ENCODE measurements around the gene SELENOV.

SELENOV gene

DNA sequence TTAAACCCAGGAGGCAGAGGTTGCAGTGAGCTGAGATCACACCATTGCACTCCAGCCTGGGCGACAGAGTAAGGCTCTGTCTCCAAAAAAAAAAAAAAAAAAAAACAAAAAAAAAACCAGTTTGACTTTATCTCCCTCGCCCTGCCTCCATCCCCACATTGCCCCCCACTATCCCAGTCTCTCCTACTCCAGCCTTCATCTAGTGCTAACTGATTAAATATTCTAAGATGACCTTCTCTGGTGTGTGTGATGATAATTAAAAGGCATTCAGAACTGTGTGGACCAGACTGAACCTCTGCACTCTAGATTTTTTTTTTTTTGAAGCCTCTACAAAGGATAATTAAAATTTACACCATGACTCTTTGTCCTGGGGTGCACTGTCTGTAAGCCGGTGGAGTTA is 22.2 kb upstream of the SELENOV start:
- no peak for DNase-seq (ENCODE audit: low read depth in 1 of 2, low spot score in 1 of 2)

DNA sequence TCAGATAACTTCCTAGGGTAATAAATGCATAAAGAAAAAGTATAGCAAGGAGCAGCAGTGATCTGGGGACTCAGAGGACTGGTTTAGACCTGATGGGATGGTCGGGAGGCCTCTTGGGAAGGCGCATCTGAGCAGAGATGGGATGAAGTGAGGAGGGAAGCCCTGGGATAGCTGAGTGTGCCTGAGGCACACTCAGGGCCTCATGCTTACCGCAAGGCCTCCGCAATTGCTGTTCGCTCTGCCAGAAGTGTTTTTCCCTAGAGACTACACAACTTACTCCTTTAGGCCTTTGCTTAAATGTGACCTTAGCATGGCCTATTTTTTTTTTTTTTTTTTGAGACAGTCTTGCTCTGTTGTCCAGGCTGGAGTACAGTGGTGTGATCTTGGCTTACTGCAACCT is 20.3 kb upstream of the SELENOV start:
- DNase-seq (ENCODE audit: low read depth in 1 of 2, low spot score in 1 of 2): no peak

DNA sequence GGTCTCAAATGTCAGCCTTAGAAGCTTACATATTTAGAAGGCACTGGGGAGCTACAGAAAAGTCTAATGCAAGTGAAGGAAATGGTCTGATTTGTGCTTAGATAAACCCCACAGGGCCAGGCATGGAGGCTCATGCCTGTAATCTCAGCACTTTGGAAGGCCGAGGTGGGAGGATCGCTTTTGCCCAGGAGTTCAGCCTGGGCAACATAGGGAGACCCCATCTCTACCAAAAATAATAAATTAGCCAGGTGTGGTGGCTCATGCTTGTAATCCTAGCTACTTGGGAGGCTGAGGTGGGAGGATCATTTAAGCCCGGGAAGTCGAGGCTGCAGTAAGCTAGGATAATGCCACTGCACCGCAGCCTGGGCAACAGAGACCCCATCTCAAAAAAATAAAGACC is 18.9 kb upstream of the SELENOV start:
- DNase-seq (ENCODE audit: low read depth in 1 of 2, low spot score in 1 of 2): no peak

DNA sequence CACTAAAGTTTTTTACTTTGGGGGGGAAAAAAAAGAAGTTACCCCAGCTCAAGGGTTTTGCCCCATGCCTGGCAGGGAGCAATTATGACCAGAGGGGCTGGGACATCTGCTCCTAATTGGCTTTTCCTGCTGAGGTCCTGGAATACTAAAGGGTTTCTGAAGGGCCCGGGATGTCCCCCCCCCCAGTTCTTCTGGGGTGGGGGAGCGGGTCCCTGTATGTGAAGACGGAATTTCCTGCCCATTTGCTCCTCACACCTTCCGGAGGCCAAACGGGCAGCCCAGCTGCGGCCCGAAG is 17.3 kb upstream of the SELENOV start:
- no peak for DNase-seq (ENCODE audit: low read depth in 1 of 2, low spot score in 1 of 2)

DNA sequence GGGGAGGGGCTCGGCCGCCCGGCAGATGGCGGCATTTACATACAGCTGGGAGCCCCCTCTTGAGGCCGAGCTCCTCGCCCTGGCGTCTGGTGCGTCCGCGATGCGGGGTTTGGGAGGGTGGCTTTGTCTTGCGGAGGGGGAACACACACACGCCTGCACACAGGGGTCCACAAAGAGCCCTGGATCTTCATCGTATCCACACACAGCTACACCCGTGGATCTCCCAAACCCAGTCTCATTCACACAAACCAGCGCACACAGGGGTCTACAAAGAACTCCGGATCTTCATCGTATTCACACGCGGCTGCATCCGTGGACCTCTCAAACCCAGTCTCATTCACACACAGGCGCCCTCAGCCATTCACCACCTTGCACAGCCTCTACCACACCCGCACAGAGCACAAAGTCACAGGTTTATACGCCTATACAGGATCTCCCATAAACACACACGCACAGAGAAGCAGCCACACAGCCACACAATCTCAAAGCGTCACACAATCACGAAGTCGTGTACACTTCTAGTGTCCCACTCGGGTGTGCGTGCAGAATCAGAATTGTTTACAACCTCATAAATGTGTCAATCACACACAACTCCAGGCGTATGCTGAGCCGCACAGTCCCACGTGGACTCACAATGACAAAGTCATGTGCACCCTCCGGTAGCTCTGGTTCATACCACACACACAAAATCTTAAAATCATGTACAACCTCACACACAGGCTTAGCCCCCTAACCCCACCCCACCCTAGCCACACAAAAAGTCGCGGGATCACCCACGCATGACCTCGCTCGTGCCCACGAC is 16.7 kb upstream of the SELENOV start:
- DNase-seq (ENCODE audit: low read depth in 1 of 2, low spot score in 1 of 2): no peak

DNA sequence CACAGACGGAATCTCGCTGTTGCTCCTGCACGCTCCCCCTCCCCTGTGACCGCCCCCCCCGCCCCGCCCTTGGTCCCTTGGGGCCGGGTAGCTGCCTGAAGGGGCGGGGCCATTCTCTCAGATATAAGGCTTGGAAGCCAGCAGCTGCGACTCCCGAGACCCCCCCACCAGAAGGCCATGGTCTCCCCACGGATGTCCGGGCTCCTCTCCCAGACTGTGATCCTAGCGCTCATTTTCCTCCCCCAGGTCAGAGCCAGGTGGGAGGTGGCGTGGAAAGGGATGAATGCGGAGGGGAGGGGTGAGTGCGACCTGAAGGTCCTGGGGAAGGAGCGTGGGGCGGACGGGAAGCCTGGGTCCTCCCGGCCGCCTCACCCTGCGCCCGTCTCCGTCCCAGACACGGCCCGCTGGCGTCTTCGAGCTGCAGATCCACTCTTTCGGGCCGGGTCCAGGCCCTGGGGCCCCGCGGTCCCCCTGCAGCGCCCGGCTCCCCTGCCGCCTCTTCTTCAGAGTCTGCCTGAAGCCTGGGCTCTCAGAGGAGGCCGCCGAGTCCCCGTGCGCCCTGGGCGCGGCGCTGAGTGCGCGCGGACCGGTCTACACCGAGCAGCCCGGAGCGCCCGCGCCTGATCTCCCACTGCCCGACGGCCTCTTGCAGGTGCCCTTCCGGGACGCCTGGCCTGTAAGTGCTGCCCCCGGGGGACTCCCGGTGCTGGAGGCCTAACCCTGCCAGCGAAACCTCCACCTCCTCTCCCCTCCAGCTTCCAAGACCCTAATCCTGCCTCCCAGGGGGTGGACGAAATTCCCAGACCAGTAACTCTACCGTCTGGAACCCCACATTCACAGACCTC is 15.9 kb upstream of the SELENOV start, which contains the start of gene DLL3:
Gene DLL3, plus strand, starts transcription at position 150 of the 845 bp plus-strand sequence. Its CDS starts 28 bp downstream, at position 178.
- DNase-seq (ENCODE audit: low read depth in 1 of 2, low spot score in 1 of 2): no peak

DNA sequence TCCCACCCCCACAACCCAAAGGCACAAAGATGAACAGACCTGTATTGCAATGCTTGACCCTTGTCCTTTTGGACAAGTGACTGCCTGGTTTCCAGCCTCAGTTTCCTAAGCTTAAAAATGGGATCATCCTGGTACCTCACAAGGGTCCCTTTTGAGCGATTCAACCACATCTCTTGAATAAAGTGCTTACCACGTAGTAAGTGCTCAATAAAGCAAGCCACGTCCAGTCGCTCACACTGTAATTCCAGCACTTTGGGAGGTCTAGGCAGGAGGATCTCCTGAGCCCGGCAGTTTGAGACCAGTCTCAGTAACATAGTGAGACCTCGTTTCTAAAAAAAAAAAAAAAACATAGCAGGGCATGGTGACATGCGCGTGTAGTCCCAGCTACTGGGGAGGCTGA is 15.0 kb upstream of the SELENOV start:
- no peak for DNase-seq (ENCODE audit: low read depth in 1 of 2, low spot score in 1 of 2)

DNA sequence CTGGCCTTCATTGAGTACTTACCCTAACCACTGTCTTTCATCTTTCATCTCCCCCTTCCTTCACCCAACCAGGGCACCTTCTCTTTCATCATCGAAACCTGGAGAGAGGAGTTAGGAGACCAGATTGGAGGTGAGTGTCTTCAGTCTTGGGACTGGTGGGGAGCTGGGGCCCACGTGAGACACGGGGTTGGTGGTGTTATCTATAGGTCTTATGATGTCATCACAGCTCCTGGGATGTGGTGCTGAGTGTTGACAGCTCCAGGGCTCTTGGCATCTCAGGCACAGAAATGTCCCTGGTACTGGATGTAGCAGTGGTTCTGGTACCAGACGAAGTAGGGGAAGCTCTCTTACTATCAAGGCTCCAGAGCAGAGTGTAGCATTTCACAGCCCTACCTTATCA is 14.4 kb upstream of the SELENOV start:
- no peak for DNase-seq (ENCODE audit: low read depth in 1 of 2, low spot score in 1 of 2)

DNA sequence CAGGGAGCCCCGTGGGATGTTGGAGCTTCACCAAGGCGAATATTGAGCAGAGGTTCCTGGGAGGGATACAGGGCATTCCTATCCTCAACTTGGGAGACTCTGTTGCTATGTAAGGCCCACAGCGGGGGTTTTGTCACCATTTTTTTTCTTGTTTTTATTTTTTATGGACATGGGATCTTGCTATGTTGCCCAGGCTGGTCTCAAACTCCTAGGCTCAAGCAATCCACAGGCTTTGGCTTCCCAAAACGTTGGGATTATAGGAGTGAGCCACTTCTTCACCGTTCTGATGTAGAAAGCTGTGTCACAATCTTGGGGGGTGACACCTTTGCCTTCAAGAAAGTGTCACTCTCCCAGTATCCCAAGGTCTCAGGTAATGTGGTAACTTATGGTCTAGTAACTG is 13.6 kb upstream of the SELENOV start:
- no peak for DNase-seq (ENCODE audit: low read depth in 1 of 2, low spot score in 1 of 2)

DNA sequence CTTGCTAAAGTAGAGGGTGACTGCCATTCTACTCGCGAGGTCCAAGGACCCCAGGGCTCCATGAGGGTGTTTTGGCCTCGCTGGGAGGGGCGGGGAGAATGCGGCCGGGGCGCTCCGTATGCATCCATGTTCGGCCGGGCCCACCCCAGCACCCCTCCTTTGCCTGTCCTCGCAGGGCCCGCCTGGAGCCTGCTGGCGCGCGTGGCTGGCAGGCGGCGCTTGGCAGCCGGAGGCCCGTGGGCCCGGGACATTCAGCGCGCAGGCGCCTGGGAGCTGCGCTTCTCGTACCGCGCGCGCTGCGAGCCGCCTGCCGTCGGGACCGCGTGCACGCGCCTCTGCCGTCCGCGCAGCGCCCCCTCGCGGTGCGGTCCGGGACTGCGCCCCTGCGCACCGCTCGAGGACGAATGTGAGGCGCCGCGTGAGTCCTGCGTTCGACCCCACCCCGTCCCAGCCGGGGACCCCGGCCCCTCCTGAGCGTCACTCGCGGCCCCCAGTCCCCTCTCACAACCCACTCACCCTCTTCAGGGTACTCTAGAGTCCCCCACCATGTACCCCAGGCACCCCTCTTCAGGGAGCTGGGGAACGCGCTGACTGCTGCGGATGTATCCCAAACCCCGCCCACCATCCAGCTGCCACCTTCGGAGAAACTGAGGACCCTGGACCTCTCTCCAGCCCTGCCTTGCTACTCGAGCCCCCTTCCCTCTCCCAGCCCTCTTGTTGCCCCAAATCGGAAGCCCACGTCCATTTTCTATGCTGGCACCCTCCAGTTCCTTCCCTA is 12.1 kb upstream of the SELENOV start:
- peak; percentile 60 to 73 for DNase-seq (ENCODE audit: low read depth in 1 of 2, low spot score in 1 of 2)

DNA sequence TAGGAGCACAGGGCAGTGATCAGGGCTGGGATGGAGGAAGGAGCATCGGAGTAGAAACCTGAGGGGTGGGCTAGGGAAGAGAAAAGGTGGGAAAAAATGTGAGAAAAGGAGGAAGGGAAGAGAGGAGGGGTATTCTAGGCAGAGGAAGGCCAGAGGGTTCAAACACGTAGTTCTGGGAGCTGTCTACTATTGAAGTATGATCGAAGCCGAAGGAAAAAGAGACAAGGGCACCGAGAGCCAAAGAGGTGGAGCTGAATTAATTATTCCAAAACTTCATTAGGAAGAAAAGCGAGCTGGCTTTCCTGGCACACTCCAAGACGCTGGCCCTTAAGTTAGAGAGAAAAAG is 8.4 kb upstream of the SELENOV start:
- DNase-seq (ENCODE audit: low read depth in 1 of 2, low spot score in 1 of 2): no peak

DNA sequence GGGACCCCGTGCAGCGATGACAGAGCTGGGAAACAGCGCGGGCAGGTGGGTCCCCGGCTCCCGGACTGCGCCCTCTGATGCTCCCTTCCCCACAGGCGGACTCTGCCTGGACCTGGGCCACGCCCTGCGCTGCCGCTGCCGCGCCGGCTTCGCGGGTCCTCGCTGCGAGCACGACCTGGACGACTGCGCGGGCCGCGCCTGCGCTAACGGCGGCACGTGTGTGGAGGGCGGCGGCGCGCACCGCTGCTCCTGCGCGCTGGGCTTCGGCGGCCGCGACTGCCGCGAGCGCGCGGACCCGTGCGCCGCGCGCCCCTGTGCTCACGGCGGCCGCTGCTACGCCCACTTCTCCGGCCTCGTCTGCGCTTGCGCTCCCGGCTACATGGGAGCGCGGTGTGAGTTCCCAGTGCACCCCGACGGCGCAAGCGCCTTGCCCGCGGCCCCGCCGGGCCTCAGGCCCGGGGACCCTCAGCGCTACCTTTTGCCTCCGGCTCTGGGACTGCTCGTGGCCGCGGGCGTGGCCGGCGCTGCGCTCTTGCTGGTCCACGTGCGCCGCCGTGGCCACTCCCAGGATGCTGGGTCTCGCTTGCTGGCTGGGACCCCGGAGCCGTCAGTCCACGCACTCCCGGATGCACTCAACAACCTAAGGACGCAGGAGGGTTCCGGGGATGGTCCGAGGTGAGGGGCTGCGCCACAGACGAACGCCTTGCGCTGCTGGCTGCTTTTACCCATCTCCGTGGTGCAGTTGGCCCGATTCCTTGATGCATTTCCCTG is 7.8 kb upstream of the SELENOV start:
- DNase-seq (ENCODE audit: low read depth in 1 of 2, low spot score in 1 of 2): peak in 1 of 2 donors; percentile 45

DNA sequence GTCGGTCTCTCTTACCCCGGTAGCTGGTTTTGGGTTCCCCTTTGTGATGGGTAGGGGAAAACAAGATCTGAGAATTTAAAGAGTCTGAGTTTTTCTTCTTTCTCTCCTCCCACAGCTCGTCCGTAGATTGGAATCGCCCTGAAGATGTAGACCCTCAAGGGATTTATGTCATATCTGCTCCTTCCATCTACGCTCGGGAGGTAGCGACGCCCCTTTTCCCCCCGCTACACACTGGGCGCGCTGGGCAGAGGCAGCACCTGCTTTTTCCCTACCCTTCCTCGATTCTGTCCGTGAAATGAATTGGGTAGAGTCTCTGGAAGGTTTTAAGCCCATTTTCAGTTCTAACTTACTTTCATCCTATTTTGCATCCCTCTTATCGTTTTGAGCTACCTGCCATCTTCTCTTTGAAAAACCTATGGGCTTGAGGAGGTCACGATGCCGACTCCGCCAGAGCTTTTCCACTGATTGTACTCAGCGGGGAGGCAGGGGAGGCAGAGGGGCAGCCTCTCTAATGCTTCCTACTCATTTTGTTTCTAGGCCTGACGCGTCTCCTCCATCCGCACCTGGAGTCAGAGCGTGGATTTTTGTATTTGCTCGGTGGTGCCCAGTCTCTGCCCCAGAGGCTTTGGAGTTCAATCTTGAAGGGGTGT is 7.1 kb upstream of the SELENOV start:
- no peak for DNase-seq (ENCODE audit: low read depth in 1 of 2, low spot score in 1 of 2)

DNA sequence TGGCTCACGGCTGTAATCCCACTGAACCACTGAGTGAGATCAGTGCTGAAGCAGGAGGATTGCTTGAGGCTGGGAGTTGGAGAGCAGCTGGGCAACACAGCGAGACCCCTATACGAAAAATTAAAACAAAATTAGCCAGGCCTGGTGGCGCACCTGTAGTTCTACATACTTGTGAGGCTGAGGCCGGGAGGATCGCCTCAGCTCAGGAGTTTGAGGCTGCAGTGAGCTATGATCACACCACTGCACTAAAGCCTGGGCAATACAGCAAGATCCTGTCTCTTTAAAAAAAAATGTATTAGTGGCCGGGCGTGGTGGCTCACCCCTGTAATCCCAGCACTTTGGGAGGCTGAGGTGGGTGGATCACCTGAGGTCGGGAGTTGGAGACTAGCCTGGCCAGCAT is 6.3 kb upstream of the SELENOV start:
- DNase-seq (ENCODE audit: low read depth in 1 of 2, low spot score in 1 of 2): no peak

DNA sequence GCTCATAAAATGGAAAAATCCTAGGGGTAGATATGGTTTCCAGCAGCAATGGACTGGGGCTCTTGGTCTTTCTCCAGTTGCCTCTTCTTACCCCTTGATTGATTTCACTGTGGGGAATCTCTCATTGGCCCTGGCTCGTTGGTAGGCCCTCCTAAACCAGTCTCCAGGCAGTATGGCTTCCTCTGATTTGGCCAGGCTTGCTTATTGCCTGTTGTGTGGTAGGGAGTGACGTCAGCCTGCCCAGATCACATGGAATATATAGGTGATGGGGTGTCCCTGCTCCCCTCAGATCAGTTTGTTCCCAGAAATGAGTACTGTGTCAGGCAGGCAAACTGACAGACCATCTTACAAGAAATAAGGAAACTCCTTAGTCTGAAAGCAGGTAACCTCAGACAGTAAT is 5.7 kb upstream of the SELENOV start:
- no peak for DNase-seq (ENCODE audit: low read depth in 1 of 2, low spot score in 1 of 2)

DNA sequence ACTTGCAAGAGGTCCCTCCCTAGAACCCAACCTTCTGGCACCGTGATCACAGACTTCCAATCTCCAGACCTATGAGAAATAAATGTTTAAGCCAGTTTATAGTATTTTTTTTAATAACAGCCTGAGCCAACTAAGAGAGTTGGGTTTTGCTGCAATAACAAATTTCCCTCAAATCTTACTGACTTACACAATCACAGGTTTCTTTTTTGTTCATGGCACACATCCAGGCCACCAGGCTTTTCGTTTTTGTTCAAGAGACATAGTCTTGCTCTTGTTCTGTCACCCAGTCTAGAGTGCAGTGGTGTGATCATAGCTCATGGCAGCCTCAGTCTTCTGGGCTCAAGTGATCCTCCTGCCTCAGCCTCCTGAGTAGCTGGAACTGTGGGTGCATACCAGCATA is 2.0 kb upstream of the SELENOV start:
- DNase-seq (ENCODE audit: low read depth in 1 of 2, low spot score in 1 of 2): no peak

DNA sequence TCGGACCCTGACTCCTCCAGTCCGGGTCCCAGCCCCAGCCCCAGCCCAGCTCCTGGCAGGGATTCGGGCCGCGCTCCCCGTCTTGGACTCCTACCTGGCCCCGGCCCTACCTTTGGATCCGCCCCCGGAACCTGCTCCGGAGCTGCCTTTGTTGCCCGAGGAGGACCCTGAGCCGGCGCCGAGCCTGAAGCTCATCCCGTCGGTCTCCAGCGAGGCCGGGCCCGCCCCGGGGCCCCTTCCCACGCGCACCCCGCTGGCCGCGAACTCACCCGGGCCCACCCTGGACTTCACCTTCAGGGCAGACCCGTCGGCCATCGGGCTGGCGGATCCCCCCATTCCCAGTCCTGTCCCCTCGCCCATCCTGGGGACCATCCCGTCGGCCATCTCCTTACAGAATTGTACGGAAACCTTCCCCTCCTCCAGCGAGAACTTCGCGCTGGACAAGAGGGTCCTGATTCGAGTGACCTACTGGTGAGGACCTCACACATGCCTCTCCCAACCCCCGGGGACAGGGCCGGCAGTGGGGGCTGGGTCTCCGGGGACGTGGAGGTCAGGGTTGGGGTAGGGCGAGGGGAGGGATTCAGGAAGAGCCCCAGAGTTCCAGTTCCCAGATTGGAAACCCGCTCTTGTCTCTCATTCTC is 732 bp downstream of the SELENOV start:
- no peak for DNase-seq (ENCODE audit: low read depth in 1 of 2, low spot score in 1 of 2)

DNA sequence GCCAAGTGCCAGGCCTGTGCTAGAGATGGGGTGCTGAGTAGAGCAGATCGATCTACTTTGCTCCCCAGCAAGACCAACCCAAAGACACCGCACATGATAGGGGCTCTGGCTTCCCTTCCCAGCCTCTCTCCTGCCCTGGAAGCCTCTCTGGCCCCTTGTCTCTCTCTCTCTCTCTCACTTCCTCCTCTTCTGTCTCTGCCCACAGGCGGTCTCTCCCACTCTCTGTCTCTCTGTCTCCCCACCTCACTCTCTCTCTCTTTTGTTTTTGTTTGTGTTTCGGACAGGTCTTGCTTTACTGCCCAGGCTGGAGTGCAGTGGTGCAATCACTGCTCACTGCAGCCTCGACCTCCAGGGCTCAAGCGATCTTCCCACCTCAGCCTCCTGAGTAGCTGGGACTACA is 1.3 kb downstream of the SELENOV start:
- DNase-seq (ENCODE audit: low read depth in 1 of 2, low spot score in 1 of 2): no peak

DNA sequence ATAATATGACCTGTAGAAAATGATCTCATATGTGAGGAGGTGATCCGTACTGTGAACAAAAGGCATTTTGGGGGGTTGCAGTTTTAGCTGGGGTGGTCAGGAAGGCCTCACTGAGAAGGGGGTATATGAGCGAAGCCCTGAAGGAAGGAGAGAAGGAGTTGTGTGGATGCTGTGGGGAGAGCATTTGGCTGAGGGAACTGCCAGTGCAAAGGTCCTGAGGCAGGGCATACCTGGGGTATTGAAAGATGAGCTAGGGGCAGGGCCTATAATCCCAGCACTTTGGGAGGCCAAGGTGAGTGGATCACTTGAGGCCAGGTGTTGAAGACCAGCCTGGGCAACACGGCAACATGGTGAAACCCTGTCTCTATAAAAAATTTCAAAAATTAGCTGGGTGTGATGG is 2.5 kb downstream of the SELENOV start:
- DNase-seq (ENCODE audit: low read depth in 1 of 2, low spot score in 1 of 2): no peak

DNA sequence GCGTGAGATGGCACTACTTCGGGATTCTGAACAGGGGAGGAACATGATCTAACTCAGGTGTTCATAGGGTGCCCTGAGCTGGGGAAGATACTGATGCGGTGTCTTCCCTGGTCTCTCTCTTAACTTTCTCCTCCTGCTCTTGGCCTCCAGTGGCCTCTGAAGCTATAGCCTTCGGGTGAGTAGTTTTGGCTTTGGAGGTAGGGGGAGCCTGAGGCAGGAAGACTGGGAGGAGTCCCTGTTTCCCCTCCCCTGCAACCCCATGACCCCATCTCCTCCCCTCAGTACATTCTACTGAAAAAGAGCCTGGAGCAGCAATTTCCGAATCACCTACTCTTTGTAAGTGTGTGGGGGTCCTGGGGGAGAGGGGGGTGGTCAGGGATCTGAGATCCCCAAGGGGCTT is 3.5 kb downstream of the SELENOV start:
- DNase-seq (ENCODE audit: low read depth in 1 of 2, low spot score in 1 of 2): no peak

Measured in stimulated activated CD4-positive, alpha-beta T cell treated with anti-CD3 and anti-CD28 coated beads, Interleukin-15, amount 100 ng/mL, for 1 hour (primary cell).